GM12878 (cell line): ENCODE measurements around the gene SNW1. TPM values are rescaled to one million over a fixed set of nuclear protein-coding genes. Genes with fewer than 3 reads are reported as not detected.

Source experiments
- BCL11A ChIP-seq: IDR thresholded peaks from 2 replicates; pipeline ENCODE4 v1.6.1; 2011; ENCODE audit warnings: low read depth, low read length
- BRCA1 ChIP-seq: IDR thresholded peaks from 2 replicates; pipeline ENCODE4 v1.6.1; 2011; ENCODE audit warnings: low read depth, low read length, improper control_type of control experiment
- CEBPZ ChIP-seq: fragments of 150-350 bp; IDR thresholded peaks from 2 replicates; pipeline ENCODE4 v1.6.1; 2016; ENCODE audit warnings: low read depth, low read length
- FOS ChIP-seq: IDR thresholded peaks from 3 replicates; pipeline ENCODE4 v1.6.1; 2011; ENCODE audit warnings: borderline replicate concordance; ENCODE audit not compliant: insufficient read length; ENCODE audit errors: extremely low read depth
- FOXK2 ChIP-seq: fragments of 450-650 bp; IDR thresholded peaks from 2 replicates; pipeline ENCODE4 v1.6.1; 2017; ENCODE audit warnings: mild to moderate bottlenecking, moderate library complexity
- JUNB ChIP-seq: IDR thresholded peaks from 2 replicates; pipeline ENCODE4 v1.6.1; 2016; ENCODE audit warnings: antibody characterized with exemption, mild to moderate bottlenecking
- MYC ChIP-seq: IDR thresholded peaks from 2 replicates; pipeline ENCODE4 v1.6.1; 2011; ENCODE audit warnings: mild to moderate bottlenecking, low read length, moderate library complexity, inconsistent platforms; ENCODE audit not compliant: insufficient read depth, insufficient replicate concordance, insufficient read length, severe bottlenecking
- NFIC ChIP-seq: IDR thresholded peaks from 2 replicates; pipeline ENCODE4 v1.6.1; 2012; ENCODE audit warnings: low read depth, mild to moderate bottlenecking, inconsistent platforms, low read length, moderate library complexity
- NR2C2 ChIP-seq: IDR thresholded peaks from 2 replicates; pipeline ENCODE4 v1.6.1; 2011; ENCODE audit warnings: borderline replicate concordance, low read depth; ENCODE audit not compliant: control insufficient read depth, insufficient read length
- POLR2AphosphoS5 ChIP-seq: IDR thresholded peaks from 2 replicates; pipeline ENCODE4 v1.6.1; 2011; ENCODE audit warnings: mild to moderate bottlenecking, low read length, inconsistent platforms
- POU2F2 ChIP-seq: IDR thresholded peaks from 3 replicates; pipeline ENCODE4 v1.6.1; 2011; ENCODE audit warnings: low read depth, mild to moderate bottlenecking, low read length, borderline replicate concordance
- SREBF1 ChIP-seq: IDR thresholded peaks from 2 replicates; pipeline ENCODE4 v1.6.1; 2012; ENCODE audit warnings: mild to moderate bottlenecking, low read length
- SRF ChIP-seq, 2 experiments: IDR thresholded peaks; 2 replicates each; pipeline ENCODE4 v1.6.1; 2011; ENCODE audit warnings: low read depth in 2 of 2, low read length in 2 of 2, mild to moderate bottlenecking in 1 of 2, moderate library complexity in 1 of 2
- TBL1XR1 ChIP-seq: IDR thresholded peaks from 2 replicates; pipeline ENCODE4 v1.6.1; 2012; ENCODE audit warnings: low read depth, low read length, improper control_type of control experiment
- TCF12 ChIP-seq: IDR thresholded peaks from 2 replicates; pipeline ENCODE4 v1.6.1; 2011; ENCODE audit warnings: low read depth, mild to moderate bottlenecking, low read length
- ZBED1 ChIP-seq: IDR thresholded peaks from 2 replicates; pipeline ENCODE4 v1.6.1; 2016; ENCODE audit warnings: borderline replicate concordance
- ZNF207 ChIP-seq: fragments of 450-650 bp; IDR thresholded peaks from 2 replicates; pipeline ENCODE4 v1.6.1; 2014; ENCODE audit warnings: antibody characterized with exemption, mild to moderate bottlenecking, borderline replicate concordance
- ZNF622 ChIP-seq: fragments of 450-650 bp; IDR thresholded peaks from 2 replicates; pipeline ENCODE4 v1.6.1; 2017; ENCODE audit warnings: mild to moderate bottlenecking, inconsistent platforms
- polyA plus RNA-seq, 11 experiments: library from polyadenylated mRNA; depleted of rRNA in 4 of 11; unstranded in 6 of 11; stranded (reverse) in 5 of 11; fragments of >200 nt; fragmentation: Nextera tagmentation in 4 of 11; fragmentation: Illumina TruSeq in 1 of 11; extraction: Ambion mirVana in 4 of 11; extraction: Trizol in 1 of 11; gene quantifications; 1 replicate in 1 of 11; 2 replicates in 10 of 11; pipeline versions ENCODE4 v1.2.1 to v1.2.3, GENCODE V29; 2011 to 2016; ENCODE audit warnings: inconsistent platforms in 2 of 11, missing spikeins in 2 of 11, low read depth in 1 of 11
- total RNA-seq, 4 experiments: library from RNA; depleted of rRNA in 3 of 4; stranded (reverse); fragments of >200 nt in 3 of 4; fragmentation: Illumina TruSeq in 1 of 4; extraction: Trizol in 1 of 4; gene quantifications; 2 replicates each; pipeline versions ENCODE4 v1.2.1 to v1.2.3, GENCODE V29; 2013 to 2021
- TF ChIP-seq, protein P1 (sequence below): fragments of 450-650 bp; formaldehyde crosslinking; IDR thresholded peaks from 2 replicates; pipeline ENCODE4 v1.5.0; 2022; ENCODE audit warnings: mild to moderate bottlenecking, missing genetic modification characterization
- TF ChIP-seq, protein P2 (sequence below): fragments of 450-650 bp; IDR thresholded peaks from 2 replicates; pipeline ENCODE4 v1.6.1; 2017; ENCODE audit warnings: antibody characterized with exemption, mild to moderate bottlenecking, moderate library complexity

Gene SNW1
- total and polyA plus RNA-seq, 10 of the 15 experiments (the other 5 are each of a cell fraction or from before 2014, with no cell fraction given): 56.6 to 109 (median 75.7) TPM

DNA sequence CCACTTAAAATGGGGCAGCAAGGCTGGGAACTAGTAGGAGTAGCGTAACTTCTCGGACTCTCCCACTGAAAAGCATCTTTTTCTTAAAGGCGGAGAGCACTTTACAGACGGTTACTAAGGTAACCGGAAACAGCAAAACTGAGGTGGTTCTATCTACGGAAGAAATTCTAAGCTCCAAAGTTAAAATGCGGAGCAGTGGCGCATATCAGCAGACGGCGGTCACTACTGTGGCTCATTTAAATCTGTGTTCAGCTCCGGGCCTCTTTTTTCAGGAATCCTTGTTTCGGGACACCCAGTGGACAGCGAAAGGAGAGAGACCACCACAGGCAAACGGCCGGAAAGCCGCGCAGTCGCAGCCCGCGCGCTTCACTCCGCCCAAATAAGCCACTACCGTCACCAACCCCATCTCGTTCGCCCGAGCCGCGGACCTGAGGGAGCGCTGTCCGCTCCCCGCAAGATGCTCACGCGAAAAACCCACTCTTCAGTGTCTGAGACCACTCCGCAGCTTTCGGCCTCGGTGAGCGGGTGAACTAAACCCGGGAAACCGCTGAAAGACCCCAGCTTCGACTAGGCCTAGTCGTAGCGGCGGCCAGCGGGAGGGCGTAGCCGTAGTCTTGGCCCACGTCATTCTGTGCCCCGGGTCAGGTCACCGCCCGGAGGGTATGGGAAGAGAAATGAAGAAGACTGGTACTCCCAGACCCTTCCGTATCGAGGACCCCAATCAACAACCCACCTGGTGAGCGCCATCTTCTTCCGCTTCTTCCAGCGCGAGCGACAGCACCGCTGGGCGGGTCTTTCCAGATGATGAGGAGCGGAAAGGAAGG, at the start of gene SNW1 (continued):
- TF ChIP-seq SREBF1 (no peak), ZNF207 (0 out of 2 replicates have a peak, but pooled peaks have one; percentile 41), BCL11A (no peak), TCF12 (peak; percentile 52; the same call in 1 of the 2 replicates), ZNF622 (no peak), TBL1XR1 (no peak), POU2F2 (0 out of 3 replicates have a peak, but pooled peaks have one; percentile 36), BRCA1 (no peak), FOS (no peak), POLR2AphosphoS5 (peak; percentile 88), SRF (IDR thresholded peaks at IDR 0.05; ENCODE audit: low read depth in 2 of 2, low read length in 2 of 2) (peak; percentile 49 to 76; a peak in 3 of 4 replicates), NFIC (0 out of 2 replicates have a peak, but pooled peaks have one; percentile 14), FOXK2 (no peak), ZBED1 (no peak), NR2C2 (no peak), MYC (no peak), JUNB (no peak), CEBPZ (no peak)
- TF ChIP-seq, protein P1, sequence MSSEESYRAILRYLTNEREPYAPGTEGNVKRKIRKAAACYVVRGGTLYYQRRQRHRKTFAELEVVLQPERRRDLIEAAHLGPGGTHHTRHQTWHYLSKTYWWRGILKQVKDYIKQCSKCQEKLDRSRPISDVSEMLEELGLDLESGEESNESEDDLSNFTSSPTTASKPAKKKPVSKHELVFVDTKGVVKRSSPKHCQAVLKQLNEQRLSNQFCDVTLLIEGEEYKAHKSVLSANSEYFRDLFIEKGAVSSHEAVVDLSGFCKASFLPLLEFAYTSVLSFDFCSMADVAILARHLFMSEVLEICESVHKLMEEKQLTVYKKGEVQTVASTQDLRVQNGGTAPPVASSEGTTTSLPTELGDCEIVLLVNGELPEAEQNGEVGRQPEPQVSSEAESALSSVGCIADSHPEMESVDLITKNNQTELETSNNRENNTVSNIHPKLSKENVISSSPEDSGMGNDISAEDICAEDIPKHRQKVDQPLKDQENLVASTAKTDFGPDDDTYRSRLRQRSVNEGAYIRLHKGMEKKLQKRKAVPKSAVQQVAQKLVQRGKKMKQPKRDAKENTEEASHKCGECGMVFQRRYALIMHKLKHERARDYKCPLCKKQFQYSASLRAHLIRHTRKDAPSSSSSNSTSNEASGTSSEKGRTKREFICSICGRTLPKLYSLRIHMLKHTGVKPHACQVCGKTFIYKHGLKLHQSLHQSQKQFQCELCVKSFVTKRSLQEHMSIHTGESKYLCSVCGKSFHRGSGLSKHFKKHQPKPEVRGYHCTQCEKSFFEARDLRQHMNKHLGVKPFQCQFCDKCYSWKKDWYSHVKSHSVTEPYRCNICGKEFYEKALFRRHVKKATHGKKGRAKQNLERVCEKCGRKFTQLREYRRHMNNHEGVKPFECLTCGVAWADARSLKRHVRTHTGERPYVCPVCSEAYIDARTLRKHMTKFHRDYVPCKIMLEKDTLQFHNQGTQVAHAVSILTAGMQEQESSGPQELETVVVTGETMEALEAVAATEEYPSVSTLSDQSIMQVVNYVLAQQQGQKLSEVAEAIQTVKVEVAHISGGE (CRISPR knock-in tag): 0 out of 2 replicates have a peak, but pooled peaks have one; percentile 41
- TF ChIP-seq, protein P2, sequence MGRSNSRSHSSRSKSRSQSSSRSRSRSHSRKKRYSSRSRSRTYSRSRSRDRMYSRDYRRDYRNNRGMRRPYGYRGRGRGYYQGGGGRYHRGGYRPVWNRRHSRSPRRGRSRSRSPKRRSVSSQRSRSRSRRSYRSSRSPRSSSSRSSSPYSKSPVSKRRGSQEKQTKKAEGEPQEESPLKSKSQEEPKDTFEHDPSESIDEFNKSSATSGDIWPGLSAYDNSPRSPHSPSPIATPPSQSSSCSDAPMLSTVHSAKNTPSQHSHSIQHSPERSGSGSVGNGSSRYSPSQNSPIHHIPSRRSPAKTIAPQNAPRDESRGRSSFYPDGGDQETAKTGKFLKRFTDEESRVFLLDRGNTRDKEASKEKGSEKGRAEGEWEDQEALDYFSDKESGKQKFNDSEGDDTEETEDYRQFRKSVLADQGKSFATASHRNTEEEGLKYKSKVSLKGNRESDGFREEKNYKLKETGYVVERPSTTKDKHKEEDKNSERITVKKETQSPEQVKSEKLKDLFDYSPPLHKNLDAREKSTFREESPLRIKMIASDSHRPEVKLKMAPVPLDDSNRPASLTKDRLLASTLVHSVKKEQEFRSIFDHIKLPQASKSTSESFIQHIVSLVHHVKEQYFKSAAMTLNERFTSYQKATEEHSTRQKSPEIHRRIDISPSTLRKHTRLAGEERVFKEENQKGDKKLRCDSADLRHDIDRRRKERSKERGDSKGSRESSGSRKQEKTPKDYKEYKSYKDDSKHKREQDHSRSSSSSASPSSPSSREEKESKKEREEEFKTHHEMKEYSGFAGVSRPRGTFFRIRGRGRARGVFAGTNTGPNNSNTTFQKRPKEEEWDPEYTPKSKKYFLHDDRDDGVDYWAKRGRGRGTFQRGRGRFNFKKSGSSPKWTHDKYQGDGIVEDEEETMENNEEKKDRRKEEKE: no peak
